HG03039 (cell line): ENCODE measurements around the gene TVP23C.
"Not testable (repeated sequence)": the region's sequence is repeated elsewhere in the genome, so short reads cannot be mapped to it uniquely, and the experiment has no call there.

ENCODE experiments used
- ATAC-seq: cut with Tn5 transposase; IDR thresholded peaks from one replicate; pipeline ENCODE4 v1.9.1; 2021; ENCODE audit warnings: mild to moderate bottlenecking, moderate library complexity; ENCODE audit not compliant: unreplicated experiment

Gene TVP23C

GRCh38 chr17:15526292-15527218, 36.7 kb downstream of the TVP23C start:
- not testable (repeated sequence) for ATAC-seq

- ATAC-seq = not testable (repeated sequence)
Observed at GRCh38 chr17:15524990-15525985, 38.0 kb downstream of the TVP23C start.

GRCh38 chr17:15516150-15516549, 47.1 kb downstream of the TVP23C start:
- ATAC-seq = no peak

- no peak for ATAC-seq
Observed at GRCh38 chr17:15514469-15514868, 48.8 kb downstream of the TVP23C start.

GRCh38 chr17:15513856-15514459, 49.3 kb downstream of the TVP23C start:
- no peak for ATAC-seq

- no peak for ATAC-seq
Observed at GRCh38 chr17:15513058-15513791, 50.1 kb downstream of the TVP23C start.

- ATAC-seq = no peak
Observed at GRCh38 chr17:15512071-15512709, 51.1 kb downstream of the TVP23C start.

- ATAC-seq = no peak
Observed at GRCh38 chr17:15511142-15511541, 52.1 kb downstream of the TVP23C start.

GRCh38 chr17:15510361-15510760, 52.9 kb downstream of the TVP23C start:
- ATAC-seq = no peak

GRCh38 chr17:15509095-15509494, 54.2 kb downstream of the TVP23C start:
- no peak for ATAC-seq

GRCh38 chr17:15508466-15508865, 54.8 kb downstream of the TVP23C start:
- ATAC-seq = no peak

- ATAC-seq = no peak
Observed at GRCh38 chr17:15507896-15508295, 55.4 kb downstream of the TVP23C start.

GRCh38 chr17:15507001-15507400, 56.3 kb downstream of the TVP23C start:
- ATAC-seq = no peak

- ATAC-seq = not testable (repeated sequence)
Observed at GRCh38 chr17:15505708-15506107, 57.6 kb downstream of the TVP23C start.

- no peak for ATAC-seq
Observed at GRCh38 chr17:15503731-15504130, 59.6 kb downstream of the TVP23C start.

GRCh38 chr17:15502369-15503112, 60.7 kb downstream of the TVP23C start:
- ATAC-seq = peak; percentile 82

GRCh38 chr17:15501793-15502192, 61.5 kb downstream of the TVP23C start:
- no peak for ATAC-seq

- ATAC-seq = no peak
Observed at GRCh38 chr17:15501282-15501681, 62.0 kb downstream of the TVP23C start.

- no peak for ATAC-seq
Observed at GRCh38 chr17:15498107-15498506, 65.2 kb downstream of the TVP23C start.
